GM12892 (cell line): ENCODE measurements around the gene CLEC1A.

ENCODE experiments used
- POLR2A ChIP-seq: IDR thresholded peaks from 2 replicates; pipeline ENCODE4 v1.6.1; 2011; ENCODE audit warnings: low read depth, low read length, control low read depth
- POLR2AphosphoS5 ChIP-seq: IDR thresholded peaks from 2 replicates; pipeline ENCODE4 v1.6.1; 2011; ENCODE audit warnings: low read depth, low read length, control low read depth
- TAF1 ChIP-seq: IDR thresholded peaks from 2 replicates; pipeline ENCODE4 v1.6.1; 2011; ENCODE audit warnings: low read depth, mild to moderate bottlenecking, control low read depth, low read length, borderline replicate concordance

DNA sequence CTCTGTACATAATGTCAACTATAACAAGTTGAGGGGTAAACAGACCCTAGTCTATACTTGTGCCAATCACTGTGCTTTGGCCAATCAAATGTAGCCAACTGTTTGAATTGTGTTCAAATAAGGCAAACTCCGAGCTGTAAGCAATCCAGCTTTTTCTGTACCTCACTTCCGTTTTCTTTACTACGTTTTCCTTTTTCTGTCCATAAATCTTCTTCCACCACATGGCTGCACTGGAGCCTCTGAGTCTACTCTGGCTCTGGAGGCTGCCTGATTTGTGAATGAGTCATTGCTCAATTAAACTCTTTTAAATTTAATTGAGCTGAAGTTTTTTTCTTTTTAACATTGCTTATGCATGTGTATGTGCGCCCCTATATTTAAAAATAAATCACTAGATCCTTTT, 29.7 kb downstream of the CLEC1A start:
- TF ChIP-seq POLR2A = no peak
- TF ChIP-seq POLR2AphosphoS5 = no peak
- TF ChIP-seq TAF1 = no peak
